Duodenal mucosa (tissue), 2 donors: Measurements from ENCODE around the gene COX6A1.

ENCODE experiments used
- H3K27ac ChIP-seq: one replicate; pipeline ENCODE4 v1.7.0; 2013; ENCODE audit warnings: low read depth, low read length
- H3K27me3 ChIP-seq, 2 donors: one replicate each; pipeline ENCODE4 v1.7.0; 2013; ENCODE audit warnings: low read length in 2 of 2, control low read depth in 1 of 2; ENCODE audit not compliant: insufficient read depth in 2 of 2, control insufficient read depth in 1 of 2
- H3K36me3 ChIP-seq, 2 donors: one replicate each; pipeline ENCODE4 v1.7.0; 2013; ENCODE audit warnings: low read length in 2 of 2, control low read depth in 1 of 2; ENCODE audit not compliant: insufficient read depth in 2 of 2, control insufficient read depth in 1 of 2
- H3K4me1 ChIP-seq, 2 donors: one replicate each; pipeline ENCODE4 v1.7.0; 2013; ENCODE audit warnings: low read length in 2 of 2, control low read depth in 1 of 2; ENCODE audit not compliant: insufficient read depth in 2 of 2, control insufficient read depth in 1 of 2
- H3K4me3 ChIP-seq, 2 donors: one replicate each; pipeline ENCODE4 v1.7.0; 2013; ENCODE audit warnings: low read length in 2 of 2, low read depth in 1 of 2
- H3K9ac ChIP-seq, 2 donors: one replicate each; pipeline ENCODE4 v1.7.0; 2013; ENCODE audit warnings: low read length in 2 of 2, low read depth in 1 of 2
- H3K9me3 ChIP-seq, 2 donors: one replicate each; pipeline ENCODE4 v1.7.0; 2013; ENCODE audit warnings: low read length in 2 of 2, control low read depth in 1 of 2; ENCODE audit not compliant: control insufficient read depth in 1 of 2

COX6A1 gene

GRCh38 chr12:120467439-120467838 is 29.5 kb downstream of the COX6A1 start:
- peaks cover 28 to 44% of the 10 kb centered on the region in 2 donors for H3K36me3 ChIP-seq
- H3K4me3 ChIP-seq = no peak overlapping the region
- peaks cover 10 to 27% of the 10 kb centered on the region in 2 donors for H3K4me1 ChIP-seq
- H3K27ac ChIP-seq = no peak overlapping the region
- no peaks in the 10 kb centered on the region for H3K9me3 ChIP-seq
- no peaks in the 10 kb centered on the region for H3K27me3 ChIP-seq
- H3K9ac ChIP-seq = no peak overlapping the region

- peaks cover 20 to 35% of the 10 kb centered on the region in 2 donors for H3K36me3 ChIP-seq
- peak overlapping the region; percentile 69 to 79 for H3K9ac ChIP-seq
- H3K27me3 ChIP-seq = no peaks in the 10 kb centered on the region
- no peaks in the 10 kb centered on the region for H3K9me3 ChIP-seq
- H3K27ac ChIP-seq = peak overlapping the region; percentile 72
- H3K4me1 ChIP-seq = peaks cover 10 to 27% of the 10 kb centered on the region in 2 donors
- peak overlapping the region; percentile 73 to 87 for H3K4me3 ChIP-seq
Observed at GRCh38 chr12:120468325-120468820, 30.5 kb downstream of the COX6A1 start.

- Histone ChIP-seq H3K27me3 (no peaks in the 10 kb centered on the region), H3K4me3 (peak overlapping the region; percentile 73 to 87)
Observed at GRCh38 chr12:120468821-120469449, 31.0 kb downstream of the COX6A1 start.

GRCh38 chr12:120469450-120470149 is 31.7 kb downstream of the COX6A1 start, which contains the start of gene SRSF9:
TSS of gene SRSF9 (minus strand) at chr12:120469748. CDS start at chr12:120469609, 139 bp downstream.
- Histone ChIP-seq H3K9ac (peak within 1 kb of the TSS; percentile 69 to 79), H3K27ac (peak within 1 kb of the TSS; percentile 91), H3K27me3 (no peaks in the 10 kb centered on the region), H3K4me1 (peaks cover 10 to 27% of the 10 kb centered on the region in 2 donors), H3K9me3 (no peaks in the 10 kb centered on the region), H3K36me3 (peaks cover 8 to 23% of the 10 kb centered on the region in 2 donors), H3K4me3 (peak within 1 kb of the TSS; percentile 73 to 87)

More at GRCh38 chr12:120468821-120469449, 31.0 kb downstream of the COX6A1 start:
- Histone ChIP-seq H3K9me3 (no peaks in the 10 kb centered on the region), H3K27ac (peak overlapping the region; percentile 91), H3K4me1 (peaks cover 10 to 27% of the 10 kb centered on the region in 2 donors), H3K9ac (peak overlapping the region; percentile 69 to 79), H3K36me3 (peaks cover 15 to 30% of the 10 kb centered on the region in 2 donors)

- H3K9me3 ChIP-seq = no peaks in the 10 kb centered on the region
- no peaks in the 10 kb centered on the region for H3K27me3 ChIP-seq
- H3K4me1 ChIP-seq = peaks cover 10 to 27% of the 10 kb centered on the region in 2 donors
- H3K4me3 ChIP-seq = peak overlapping the region; percentile 73 to 87
- peak overlapping the region; percentile 49 to 68 for H3K9ac ChIP-seq
- H3K36me3 ChIP-seq = peaks cover 1 to 16% of the 10 kb centered on the region in 2 donors
- peak overlapping the region; percentile 35 for H3K27ac ChIP-seq
Observed at GRCh38 chr12:120470150-120470784, 32.4 kb downstream of the COX6A1 start.

- Histone ChIP-seq H3K27me3 (no peaks in the 10 kb centered on the region), H3K9ac (no peak overlapping the region), H3K9me3 (no peaks in the 10 kb centered on the region), H3K27ac (no peak overlapping the region), H3K36me3 (no peaks in the 10 kb centered on the region), H3K4me3 (no peak overlapping the region), H3K4me1 (peaks cover 6 to 14% of the 10 kb centered on the region in 2 donors)
Observed at GRCh38 chr12:120472521-120472920, 34.6 kb downstream of the COX6A1 start.

GRCh38 chr12:120473807-120474615 is 36.1 kb downstream of the COX6A1 start:
- Histone ChIP-seq H3K27me3 (no peaks in the 10 kb centered on the region), H3K27ac (no peak overlapping the region), H3K9me3 (no peaks in the 10 kb centered on the region), H3K9ac (no peak overlapping the region), H3K36me3 (no peaks in the 10 kb centered on the region), H3K4me3 (no peak overlapping the region), H3K4me1 (peaks cover 4 to 6% of the 10 kb centered on the region in 2 donors)

GRCh38 chr12:120474616-120474960 is 36.7 kb downstream of the COX6A1 start:
- H3K9me3 ChIP-seq = no peaks in the 10 kb centered on the region
- H3K27me3 ChIP-seq = no peaks in the 10 kb centered on the region
- no peak overlapping the region for H3K27ac ChIP-seq
- no peak overlapping the region for H3K9ac ChIP-seq
- peaks cover 4 to 6% of the 10 kb centered on the region in 2 donors for H3K4me1 ChIP-seq
- H3K36me3 ChIP-seq = no peaks in the 10 kb centered on the region
- H3K4me3 ChIP-seq = no peak overlapping the region

- Histone ChIP-seq H3K27ac (no peak overlapping the region), H3K4me1 (no peaks in the 10 kb centered on the region), H3K4me3 (no peak overlapping the region), H3K36me3 (no peaks in the 10 kb centered on the region), H3K27me3 (no peaks in the 10 kb centered on the region), H3K9ac (no peak overlapping the region), H3K9me3 (no peaks in the 10 kb centered on the region)
Observed at GRCh38 chr12:120475643-120476042, 37.7 kb downstream of the COX6A1 start.
